GM18873 (cell line): ENCODE data around the gene SIN3A.
A peak's percentile ranks its signal among the peaks of the same experiment; 100 is the strongest.
"Not testable (repeated sequence)": the region's sequence is repeated elsewhere in the genome, so short reads cannot be mapped to it uniquely, and the experiment has no call there.

Experiments
- ATAC-seq: cut with Tn5 transposase; IDR thresholded peaks from one replicate; pipeline ENCODE4 v1.9.1; 2021; ENCODE audit warnings: mild to moderate bottlenecking, moderate library complexity, moderate number of reproducible peaks; ENCODE audit not compliant: unreplicated experiment, low FRiP score

SIN3A gene

GRCh38 chr15:75451674-75452363, at the start of gene SIN3A:
Gene SIN3A, minus strand, starts transcription at chr15:75451690. Its CDS starts 21,315 bp downstream, at chr15:75430375.
- ATAC-seq, result peak; percentile 45

- no peak for ATAC-seq
These were observed 42.2 kb upstream of the SIN3A start for GRCh38 chr15:75493732-75494131.

DNA sequence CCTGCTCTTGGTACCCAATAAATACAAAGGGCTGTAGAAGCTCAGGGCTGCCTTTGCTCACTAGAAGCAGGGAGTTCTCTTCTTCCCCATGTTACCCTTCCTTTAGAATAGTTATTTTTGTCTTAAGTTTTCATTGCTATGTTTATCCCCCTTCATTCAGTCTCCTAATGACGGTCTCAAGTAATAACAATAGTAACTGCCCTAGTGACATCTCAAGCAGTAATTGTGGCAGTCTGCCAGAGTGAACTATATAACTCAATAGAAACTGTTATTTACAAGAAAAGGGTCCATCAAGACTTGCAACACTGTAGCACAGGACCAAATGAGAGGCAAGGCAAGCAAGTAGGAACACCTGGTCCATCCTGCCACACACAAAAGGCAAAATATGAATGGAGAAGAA, 32.5 kb upstream of the SIN3A start:
- ATAC-seq, result no peak

- not testable (repeated sequence) for ATAC-seq
These were observed 32.1 kb upstream of the SIN3A start for GRCh38 chr15:75483556-75483955.

DNA sequence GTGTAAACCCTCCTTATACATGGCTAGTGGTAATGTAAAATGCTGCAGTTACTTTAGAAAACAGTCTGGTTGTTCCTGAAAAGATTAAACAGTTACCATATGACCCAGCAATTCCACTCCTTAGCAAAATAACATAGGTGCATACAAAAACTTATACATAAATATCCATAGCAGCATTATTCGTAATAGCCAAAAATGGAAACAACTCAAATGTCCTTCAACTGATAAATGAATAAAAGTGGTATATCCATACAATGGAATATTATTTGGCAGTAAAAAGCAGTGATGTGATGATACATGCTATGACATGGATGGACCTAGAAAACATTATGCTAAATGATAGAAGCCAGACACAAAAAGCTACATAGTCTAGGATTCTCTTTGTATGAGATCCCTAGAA, 31.6 kb upstream of the SIN3A start:
- no peak for ATAC-seq

DNA sequence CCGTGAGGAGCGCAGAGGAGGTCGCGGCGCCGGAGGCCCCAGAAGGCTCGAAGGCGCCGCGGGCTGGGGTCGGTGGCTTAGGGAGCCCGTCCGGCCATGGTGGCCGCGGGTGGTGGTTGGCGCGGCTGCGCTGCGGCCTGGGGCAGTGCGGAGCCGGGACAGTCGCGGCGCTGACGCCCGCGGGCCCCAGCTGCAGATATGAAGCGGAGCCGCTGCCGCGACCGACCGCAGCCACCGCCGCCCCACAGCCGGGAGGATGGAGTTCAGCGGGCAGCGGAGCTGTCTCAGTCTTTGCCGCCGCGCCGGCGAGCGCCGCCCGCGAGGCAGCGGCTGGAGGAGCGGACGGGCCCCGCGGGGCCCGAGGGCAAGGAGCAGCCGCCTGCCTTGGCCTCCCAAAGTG, 29.0 kb upstream of the SIN3A start:
- ATAC-seq, result not testable (repeated sequence)

- no peak for ATAC-seq
These were observed 28.2 kb upstream of the SIN3A start for GRCh38 chr15:75479670-75480069.

- ATAC-seq, result not testable (repeated sequence)
These were observed 25.6 kb upstream of the SIN3A start for GRCh38 chr15:75477094-75477493.

- ATAC-seq, result no peak
These were observed 17.6 kb upstream of the SIN3A start for GRCh38 chr15:75468913-75469598.

- ATAC-seq, result no peak
These were observed 9.2 kb upstream of the SIN3A start for GRCh38 chr15:75460646-75461045.

GRCh38 chr15:75459581-75459980, 8.1 kb upstream of the SIN3A start:
- ATAC-seq, result no peak

GRCh38 chr15:75456710-75457109, 5.2 kb upstream of the SIN3A start:
- no peak for ATAC-seq

DNA sequence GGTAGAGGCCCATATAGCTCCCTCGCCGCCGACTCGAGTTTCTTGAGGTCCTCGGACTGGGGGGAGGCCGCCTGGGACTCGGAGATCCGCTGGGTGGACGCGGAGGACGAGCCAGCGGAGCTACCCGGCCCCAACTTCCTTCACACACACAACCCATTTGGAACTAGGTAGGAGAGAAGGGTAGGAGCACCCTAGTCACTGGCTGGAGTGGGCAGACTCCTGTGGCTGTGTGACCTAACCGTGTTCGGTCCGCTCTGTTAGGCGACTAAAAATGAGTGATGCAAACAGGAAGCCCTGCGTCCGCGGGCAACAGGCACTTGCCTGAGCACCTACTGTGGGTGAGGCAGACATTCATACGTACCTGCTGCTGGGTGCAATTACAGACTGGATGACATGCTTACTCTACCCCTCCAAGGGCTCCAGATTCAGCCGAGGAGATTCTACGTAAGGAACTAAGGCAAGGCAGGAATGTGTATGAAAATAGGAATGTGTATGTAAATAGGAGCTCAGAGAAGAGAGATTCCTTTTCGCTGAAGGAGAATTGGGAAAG, 4.6 kb upstream of the SIN3A start:
- ATAC-seq, result no peak

- ATAC-seq, result no peak
These were observed 4.0 kb upstream of the SIN3A start for GRCh38 chr15:75455424-75455981.

DNA sequence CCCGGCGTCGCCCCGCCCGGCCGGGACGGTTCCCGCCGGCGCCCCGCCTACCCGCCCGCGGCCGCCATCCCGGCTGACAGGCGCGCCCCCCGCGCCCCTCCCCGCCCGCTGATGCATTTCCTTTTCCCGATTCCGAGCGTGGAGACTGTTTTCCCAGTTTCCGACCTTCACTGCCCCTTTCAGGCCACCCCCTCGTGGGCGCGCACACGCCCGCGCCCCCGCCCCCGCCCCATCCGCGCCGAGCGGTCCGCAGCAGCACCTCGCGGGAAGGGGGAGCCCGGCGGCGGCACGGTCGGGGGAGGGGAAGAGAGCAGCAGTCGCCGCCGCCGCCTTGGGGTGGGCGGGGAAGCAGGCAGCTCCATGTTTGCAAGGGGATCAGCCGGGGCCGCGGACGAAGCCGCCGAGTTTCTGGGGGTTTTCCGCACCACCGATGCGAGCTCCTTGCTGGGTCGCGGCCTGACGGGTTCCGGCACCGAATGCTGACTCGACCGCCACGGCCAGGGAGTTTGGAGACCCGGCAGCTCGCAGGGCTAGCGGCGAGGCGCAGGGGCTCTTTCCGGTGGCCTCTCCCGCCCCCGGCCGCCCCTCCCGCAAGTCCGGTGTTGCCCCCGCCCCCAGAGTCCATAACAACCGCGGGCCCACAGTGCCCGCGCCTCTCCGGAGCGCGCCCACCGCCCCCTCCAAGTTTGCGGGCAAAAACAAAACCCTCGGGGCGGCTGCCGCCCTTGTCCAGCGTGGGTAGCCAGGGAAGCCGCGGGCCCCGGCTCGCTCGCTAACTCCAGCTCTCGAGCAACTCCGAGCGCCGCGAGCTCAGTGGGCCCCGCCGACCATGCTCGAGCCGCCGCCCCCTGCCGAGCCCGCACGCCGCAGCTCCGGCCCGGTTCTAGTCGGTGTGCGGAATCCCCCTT, 3.2 kb upstream of the SIN3A start:
- ATAC-seq, result no peak

DNA sequence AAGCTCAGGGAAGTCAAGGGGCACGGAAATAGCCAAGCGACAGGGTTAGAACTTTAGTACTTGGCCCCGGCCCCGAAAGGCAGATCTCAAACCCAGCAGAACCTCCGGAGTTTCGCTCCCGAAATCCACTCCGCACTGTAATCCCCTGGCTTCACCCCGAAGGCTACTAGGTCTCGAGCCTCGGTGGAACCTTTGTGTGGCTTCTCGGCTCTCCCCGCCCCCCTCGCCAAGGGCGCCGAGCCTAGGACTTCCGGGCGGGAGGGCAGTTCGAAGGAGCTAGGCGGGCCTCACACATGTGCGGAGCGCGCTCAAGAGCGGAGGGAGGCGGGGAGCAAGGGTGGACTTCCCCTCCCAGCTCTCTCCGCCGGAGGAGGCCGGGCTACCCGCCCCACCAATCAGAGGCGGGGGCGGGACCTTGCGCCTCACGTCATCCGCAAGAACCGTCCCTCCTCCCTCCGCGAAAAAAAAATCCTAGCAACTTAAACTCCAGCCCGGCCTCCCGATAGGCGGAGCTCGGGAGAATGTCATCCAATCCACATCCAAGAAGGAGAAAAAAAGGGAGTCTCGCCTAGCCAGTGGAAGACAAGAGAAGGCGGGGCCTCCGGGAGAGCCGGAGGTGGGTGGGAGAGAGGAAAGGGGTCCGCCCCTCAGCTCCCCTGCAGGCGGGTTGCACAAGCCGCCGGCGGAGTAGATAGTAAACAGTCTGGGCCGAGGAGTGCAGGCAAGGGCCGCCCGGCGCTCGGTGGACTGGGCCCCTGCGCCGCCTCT, 2.4 kb upstream of the SIN3A start:
- peak; percentile 32 for ATAC-seq

GRCh38 chr15:75452865-75453702, 1.6 kb upstream of the SIN3A start:
- no peak for ATAC-seq

GRCh38 chr15:75452364-75452864, 924 bp upstream of the SIN3A start:
- ATAC-seq, result no peak

- no peak for ATAC-seq
These were observed 252 bp downstream of the SIN3A start for GRCh38 chr15:75451202-75451673.
